ENCODE measurements around the gene MORF4L1.

Gene MORF4L1

DNA sequence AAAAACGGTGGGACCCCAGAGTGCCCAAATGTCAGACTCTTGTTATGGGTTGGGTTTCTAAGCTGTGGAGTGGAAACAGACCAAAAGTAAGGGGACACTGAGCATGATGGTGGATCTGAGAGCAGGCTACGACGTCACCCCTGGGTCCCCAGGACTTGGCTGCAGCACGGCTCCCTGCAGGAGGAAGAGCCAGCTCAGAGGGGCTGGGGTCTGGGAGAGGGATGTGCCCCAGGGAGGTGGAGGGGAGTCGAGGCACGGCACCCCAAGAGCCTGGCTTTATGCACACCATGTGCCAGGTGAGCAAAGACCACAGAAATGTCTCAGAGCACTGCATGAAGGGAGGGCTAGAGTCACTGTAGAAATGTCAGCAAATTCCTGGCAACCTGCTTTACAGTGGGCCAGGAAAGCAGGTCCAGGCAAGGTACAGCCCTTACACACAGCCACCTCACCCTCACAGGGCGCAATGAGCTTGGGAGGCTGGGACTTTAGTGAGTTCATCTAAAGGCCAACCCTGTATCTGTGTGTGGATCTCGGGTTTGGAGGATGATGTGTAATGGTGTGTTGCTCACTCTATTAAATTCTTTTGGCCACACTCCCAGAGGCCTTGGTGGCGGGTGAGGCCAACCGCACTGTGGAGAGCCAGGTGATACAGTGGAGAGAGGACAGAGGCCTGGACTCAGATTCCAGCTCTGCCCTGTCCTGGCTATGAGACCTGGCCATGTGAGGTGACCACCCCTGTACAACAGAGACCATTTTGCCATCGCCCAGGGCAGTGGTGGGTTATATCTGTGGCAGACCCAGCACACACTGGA, 58.1 kb downstream of the MORF4L1 start:
- no peaks in the 10 kb centered on the region for H3K27me3 Mint-ChIP-seq (ENCODE audit: low read depth)
- no peak overlapping the region for H3K4me3 Mint-ChIP-seq
- peak overlapping the region; percentile 31 for H3K27ac Mint-ChIP-seq
- no peak for DNase-seq (ENCODE audit: low spot score)
- H3K36me3 Mint-ChIP-seq (ENCODE audit: low read depth) = peaks cover 26% of the 10 kb centered on the region
- no peaks in the 10 kb centered on the region for H3K9me3 Mint-ChIP-seq
- no peaks in the 10 kb centered on the region for H3K4me1 Mint-ChIP-seq (ENCODE audit: low read depth)

DNA sequence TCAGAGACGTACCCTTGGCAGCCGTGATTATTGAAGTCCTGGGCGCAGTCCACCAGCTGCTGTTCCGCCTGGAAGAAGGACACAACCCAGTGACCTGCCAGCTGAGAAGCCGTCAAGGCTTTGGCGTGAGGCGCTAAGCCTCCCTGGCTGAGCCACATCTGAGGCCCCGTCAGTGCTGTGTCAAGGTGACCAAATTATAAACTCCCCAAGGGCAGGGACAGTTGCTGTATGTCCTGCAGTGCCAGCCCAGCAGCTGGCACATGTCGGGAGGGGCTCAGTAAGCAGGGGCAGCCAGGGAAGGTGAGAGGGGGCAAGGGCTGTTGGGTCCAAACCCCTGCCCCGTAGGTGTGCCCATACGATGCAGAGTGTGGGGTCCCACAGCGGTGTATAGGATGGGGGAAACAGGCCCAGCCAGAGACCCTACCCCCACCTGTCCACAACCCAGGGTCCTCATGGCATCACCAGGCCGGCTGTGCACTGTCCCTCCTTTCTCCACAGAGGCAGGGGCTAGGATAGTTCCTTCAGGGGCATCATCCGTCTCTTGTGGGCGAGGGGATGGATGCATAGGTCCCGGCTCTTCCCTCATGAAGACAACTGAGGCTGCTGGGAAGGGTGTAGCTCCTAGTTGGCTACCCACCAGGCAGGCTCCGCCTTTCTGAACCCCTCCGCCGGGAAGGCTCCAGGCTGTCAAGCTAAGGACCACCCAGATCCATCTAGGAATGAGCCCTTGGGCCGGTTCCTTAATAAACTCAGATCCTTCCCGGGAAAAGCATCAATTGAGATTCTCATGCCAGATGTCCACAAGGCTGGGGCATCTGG, 59.0 kb downstream of the MORF4L1 start:
- no peak for DNase-seq (ENCODE audit: low spot score)
- no peaks in the 10 kb centered on the region for H3K4me1 Mint-ChIP-seq (ENCODE audit: low read depth)
- H3K36me3 Mint-ChIP-seq (ENCODE audit: low read depth) = peaks cover 27% of the 10 kb centered on the region
- H3K4me3 Mint-ChIP-seq = no peak overlapping the region
- H3K9me3 Mint-ChIP-seq = no peaks in the 10 kb centered on the region
- no peaks in the 10 kb centered on the region for H3K27me3 Mint-ChIP-seq (ENCODE audit: low read depth)
- no peak overlapping the region for H3K27ac Mint-ChIP-seq

DNA sequence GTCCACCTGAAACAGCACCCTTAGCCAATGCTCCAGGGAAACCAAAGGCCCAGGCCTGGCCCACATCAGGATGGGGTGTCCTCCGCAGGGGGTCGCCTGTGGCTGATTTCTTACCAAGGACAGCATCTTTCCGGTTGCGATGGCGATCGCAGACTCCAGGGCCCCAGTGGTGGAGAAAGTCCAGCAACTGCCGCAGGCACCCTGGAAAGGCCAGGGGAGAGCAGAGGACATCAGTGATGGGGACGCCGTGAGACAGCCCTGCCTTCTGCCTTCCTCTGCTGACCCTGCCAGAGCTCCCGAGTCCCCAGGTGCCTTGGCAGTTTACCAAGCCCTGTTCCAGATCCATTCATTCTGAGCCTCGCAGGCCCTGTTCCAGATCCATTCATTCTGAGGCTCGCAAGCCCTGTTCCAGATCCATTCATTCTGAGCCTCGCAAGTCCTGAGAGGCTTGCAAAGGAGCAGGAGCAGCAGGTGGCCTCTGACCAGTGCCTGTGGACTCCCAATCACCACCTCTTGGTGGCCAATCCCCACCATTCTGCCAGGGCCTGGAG, 59.6 kb downstream of the MORF4L1 start:
- peaks cover 5% of the 10 kb centered on the region for H3K4me1 Mint-ChIP-seq (ENCODE audit: low read depth)
- H3K36me3 Mint-ChIP-seq (ENCODE audit: low read depth) = peaks cover 23% of the 10 kb centered on the region
- H3K4me3 Mint-ChIP-seq = no peak overlapping the region
- DNase-seq (ENCODE audit: low spot score) = no peak
- H3K27ac Mint-ChIP-seq = no peak overlapping the region
- no peaks in the 10 kb centered on the region for H3K27me3 Mint-ChIP-seq (ENCODE audit: low read depth)
- no peaks in the 10 kb centered on the region for H3K9me3 Mint-ChIP-seq

DNA sequence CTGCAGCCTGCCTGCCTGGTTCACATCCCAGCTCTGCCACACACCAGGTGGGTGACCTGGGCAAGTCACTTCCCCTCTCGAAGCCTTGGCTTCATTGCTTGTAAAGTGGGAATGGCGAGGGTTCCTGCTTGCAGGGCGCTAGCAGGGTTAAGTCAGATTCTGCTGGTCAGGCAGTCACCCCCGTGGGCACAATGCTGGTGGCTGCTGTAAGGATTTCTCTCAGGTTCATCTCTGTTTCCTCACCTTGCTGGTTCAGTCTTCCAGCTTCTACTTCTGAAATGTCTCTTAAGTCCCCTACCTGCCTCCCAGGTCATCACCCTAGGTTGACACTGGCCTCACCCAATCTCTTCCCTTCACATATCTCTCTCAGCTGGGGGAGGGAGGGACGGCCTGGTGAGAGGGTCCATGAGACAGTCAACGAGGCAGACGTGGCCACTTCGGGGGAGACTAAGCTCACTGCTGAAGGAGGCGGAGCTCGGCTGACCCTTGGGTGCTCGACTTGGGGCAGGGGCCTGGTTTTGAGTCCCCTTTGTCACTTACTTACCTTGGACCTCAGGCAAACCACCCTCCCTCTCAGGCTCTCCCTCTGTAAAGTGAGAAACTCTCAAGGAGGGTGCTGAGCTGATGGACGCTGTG, 60.6 kb downstream of the MORF4L1 start:
- H3K27me3 Mint-ChIP-seq (ENCODE audit: low read depth) = no peaks in the 10 kb centered on the region
- H3K9me3 Mint-ChIP-seq = no peaks in the 10 kb centered on the region
- DNase-seq (ENCODE audit: low spot score) = no peak
- H3K4me3 Mint-ChIP-seq = no peak overlapping the region
- H3K36me3 Mint-ChIP-seq (ENCODE audit: low read depth) = peaks cover 21% of the 10 kb centered on the region
- no peak overlapping the region for H3K27ac Mint-ChIP-seq
- peaks cover 11% of the 10 kb centered on the region for H3K4me1 Mint-ChIP-seq (ENCODE audit: low read depth)

DNA sequence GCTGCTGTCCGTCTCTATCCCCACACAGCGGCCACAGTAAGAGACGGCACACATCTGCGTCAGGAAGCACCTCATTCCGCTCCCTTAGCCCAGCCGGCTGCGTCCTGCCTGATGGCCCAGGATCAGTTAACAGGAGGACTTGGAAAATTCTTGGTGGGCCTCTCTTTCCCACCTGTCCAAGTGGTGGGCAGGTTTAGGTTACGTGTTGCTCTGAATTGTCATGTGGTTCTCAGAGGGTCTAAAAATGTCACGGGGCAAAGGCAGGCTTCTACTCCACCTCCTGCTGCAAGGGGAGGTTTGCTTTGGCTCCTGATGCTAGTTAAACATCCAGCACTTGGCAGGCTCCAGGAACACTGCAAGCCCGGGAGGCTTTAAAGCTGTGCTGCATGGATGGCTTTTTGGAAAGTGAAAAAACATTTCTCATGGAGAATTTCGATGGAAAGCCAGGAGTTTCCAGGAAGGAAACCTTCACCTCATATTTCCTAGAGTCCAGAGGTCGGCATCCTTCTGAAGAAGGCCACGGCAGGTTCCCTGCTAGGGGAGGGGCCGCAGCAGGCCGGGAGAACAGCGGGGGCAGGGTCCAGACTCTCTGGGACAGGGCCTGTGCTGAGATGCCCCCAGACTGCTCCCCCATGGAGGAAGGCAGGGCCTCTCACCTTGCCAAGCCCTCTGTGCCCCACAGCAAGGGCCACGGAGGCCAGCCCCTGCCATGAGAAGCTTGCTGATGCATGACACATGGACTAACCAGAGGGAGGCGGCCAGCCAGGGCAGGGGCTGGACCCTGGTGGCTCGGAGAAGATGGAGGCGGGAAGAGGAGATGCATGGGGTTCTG, 61.3 kb downstream of the MORF4L1 start:
- Mint-ChIP-seq H3K4me1 (ENCODE audit: low read depth) (peaks cover 18% of the 10 kb centered on the region), H3K9me3 (no peaks in the 10 kb centered on the region), H3K27me3 (ENCODE audit: low read depth) (no peaks in the 10 kb centered on the region), H3K36me3 (ENCODE audit: low read depth) (peaks cover 29% of the 10 kb centered on the region), H3K4me3 (no peak overlapping the region), H3K27ac (peak overlapping the region; percentile 15)
- no peak for DNase-seq (ENCODE audit: low spot score)

DNA sequence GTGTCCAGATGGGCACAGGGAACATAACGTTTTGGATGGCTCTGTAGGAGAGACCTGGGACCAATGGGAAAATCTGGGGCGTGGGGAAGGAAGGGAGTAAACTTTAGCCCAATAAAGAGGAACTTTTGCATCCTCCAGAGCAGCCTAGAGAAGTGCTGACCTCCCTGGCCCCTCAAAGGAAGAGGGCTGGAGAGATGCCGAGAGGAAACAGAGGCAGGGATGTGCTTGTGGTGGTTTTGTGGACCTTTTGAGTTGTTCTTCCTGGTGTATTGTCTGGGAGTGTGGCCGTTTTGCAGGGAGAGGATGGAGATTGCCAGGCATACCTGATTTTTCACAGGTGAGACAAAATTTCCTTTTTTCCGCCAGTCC, 61.9 kb downstream of the MORF4L1 start:
- Mint-ChIP-seq H3K4me1 (ENCODE audit: low read depth) (peaks cover 22% of the 10 kb centered on the region), H3K36me3 (ENCODE audit: low read depth) (peaks cover 32% of the 10 kb centered on the region), H3K4me3 (no peak overlapping the region), H3K27ac (peak overlapping the region; percentile 15), H3K9me3 (no peaks in the 10 kb centered on the region), H3K27me3 (ENCODE audit: low read depth) (no peaks in the 10 kb centered on the region)
- no peak for DNase-seq (ENCODE audit: low spot score)

DNA sequence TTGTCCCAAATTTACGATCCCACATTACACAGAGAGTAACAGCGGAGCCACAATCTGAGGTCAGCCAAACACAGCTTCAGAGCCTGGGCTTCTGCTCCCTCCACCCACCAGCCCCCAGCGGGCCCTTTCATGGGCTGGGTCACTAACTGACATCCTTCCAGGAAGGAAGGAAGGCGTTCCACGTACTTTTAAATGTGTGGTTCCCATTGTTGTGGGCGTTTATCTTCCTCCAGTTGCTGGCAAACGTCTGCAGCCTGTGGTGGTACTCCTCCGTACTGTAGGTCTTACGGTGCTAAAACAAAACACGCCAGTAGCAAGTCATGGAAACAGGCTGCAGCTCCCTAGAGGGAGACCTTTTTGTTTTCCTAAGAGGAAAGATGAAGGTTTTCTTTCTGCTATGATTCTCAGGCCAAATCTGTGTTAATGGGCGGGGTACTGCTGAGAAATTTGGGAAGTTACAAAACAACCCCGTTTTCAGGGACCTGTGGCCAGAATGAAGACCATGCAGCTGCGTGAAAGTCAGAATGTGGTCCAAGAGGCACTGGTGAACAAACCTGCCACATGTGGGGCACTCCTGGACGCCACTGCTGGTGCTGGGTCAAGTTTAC, 64.5 kb downstream of the MORF4L1 start:
- Mint-ChIP-seq H3K36me3 (ENCODE audit: low read depth) (peaks cover 34% of the 10 kb centered on the region), H3K27ac (peak overlapping the region; percentile 76), H3K9me3 (no peaks in the 10 kb centered on the region), H3K27me3 (ENCODE audit: low read depth) (no peaks in the 10 kb centered on the region), H3K4me3 (peak overlapping the region; percentile 73), H3K4me1 (ENCODE audit: low read depth) (peaks cover 25% of the 10 kb centered on the region)
- peak; percentile 49 for DNase-seq (ENCODE audit: low spot score)

DNA sequence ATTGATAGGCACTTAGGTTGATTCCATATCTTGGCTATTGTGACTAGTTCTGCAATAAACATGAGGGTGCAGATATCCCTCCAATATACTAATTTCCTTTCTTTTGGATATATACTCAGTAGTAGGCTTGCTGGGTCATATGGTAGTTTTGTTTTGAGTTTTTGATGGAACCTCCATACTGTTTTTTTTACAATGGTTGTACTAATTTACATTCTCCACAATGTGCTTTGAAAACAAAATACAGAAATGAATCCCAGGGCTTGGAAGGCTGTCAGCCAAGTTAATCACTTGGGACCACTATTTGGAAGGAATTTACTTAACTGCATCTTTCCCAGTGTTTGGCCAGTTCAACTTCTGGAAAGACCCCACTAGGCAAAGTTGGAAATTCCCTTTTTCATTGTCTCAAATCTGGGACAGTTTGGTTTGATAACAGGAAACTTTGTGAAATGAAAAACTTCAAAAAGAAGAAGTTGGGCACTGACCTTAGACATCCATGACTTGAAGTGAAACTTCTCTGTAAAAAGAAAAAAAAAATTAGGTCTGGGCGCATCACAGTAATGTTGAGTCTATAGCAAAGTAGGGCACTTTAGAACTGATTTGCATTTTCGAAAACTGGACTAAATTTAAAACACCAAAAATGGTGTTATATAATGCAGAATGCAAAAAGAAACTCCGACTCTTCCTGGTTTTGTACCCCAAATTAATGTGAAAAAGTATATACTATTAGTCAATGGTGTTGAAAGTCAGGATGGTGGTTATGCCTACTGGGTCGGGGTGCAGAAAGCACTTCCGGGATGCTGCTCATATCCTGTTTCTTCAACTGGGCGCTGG, 66.2 kb downstream of the MORF4L1 start:
- no peak for DNase-seq (ENCODE audit: low spot score)
- Mint-ChIP-seq H3K36me3 (ENCODE audit: low read depth) (peaks cover 37% of the 10 kb centered on the region), H3K4me3 (peak overlapping the region; percentile 56), H3K4me1 (ENCODE audit: low read depth) (peaks cover 28% of the 10 kb centered on the region), H3K27ac (peak overlapping the region; percentile 79), H3K27me3 (ENCODE audit: low read depth) (peaks cover 3% of the 10 kb centered on the region), H3K9me3 (no peaks in the 10 kb centered on the region)

DNA sequence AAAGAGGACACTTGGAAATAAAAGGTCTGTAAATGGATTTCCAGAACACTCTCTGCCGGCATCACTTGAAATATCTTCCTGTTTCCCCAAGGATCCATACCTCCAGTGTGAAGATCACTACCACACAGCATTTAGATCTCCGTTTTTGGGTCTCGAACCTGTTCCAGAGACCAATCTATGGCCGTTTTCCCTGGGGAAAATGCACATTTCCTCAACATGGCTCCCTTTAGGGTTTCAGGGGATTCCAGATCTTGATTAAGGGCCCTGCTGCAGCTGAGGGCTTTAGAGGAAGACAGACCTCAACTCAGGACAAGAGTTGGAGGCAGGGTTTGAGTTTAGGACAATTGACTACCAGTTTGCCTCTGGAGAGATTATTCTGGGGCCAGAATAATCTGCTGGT, 70.1 kb downstream of the MORF4L1 start:
- Mint-ChIP-seq H3K27ac (no peak overlapping the region), H3K4me1 (ENCODE audit: low read depth) (peaks cover 24% of the 10 kb centered on the region), H3K4me3 (no peak overlapping the region), H3K27me3 (ENCODE audit: low read depth) (peaks cover 21% of the 10 kb centered on the region), H3K9me3 (no peaks in the 10 kb centered on the region), H3K36me3 (ENCODE audit: low read depth) (peaks cover 22% of the 10 kb centered on the region)
- DNase-seq (ENCODE audit: low spot score) = no peak

DNA sequence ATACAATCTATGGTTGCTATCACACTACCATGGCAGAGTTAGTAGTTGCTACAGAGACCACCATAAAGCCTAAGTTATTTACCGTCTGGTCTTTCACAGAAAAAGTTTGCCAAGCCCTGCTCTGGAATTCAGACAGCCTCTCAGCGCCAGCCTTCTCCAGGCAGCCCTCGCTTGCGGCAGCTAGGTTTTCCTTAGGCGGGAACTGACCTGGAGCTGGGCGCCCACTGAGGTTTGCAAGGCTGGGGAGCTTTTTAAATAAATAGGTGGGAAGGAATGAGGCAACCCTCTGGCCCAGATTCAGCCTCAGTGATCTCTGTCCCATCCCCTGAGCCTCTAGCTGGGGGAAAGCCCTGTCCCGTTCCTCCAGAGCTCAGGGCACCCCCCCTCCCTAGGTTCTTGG, 71.0 kb downstream of the MORF4L1 start:
- DNase-seq (ENCODE audit: low spot score) = no peak
- H3K27me3 Mint-ChIP-seq (ENCODE audit: low read depth) = peaks cover 25% of the 10 kb centered on the region
- no peaks in the 10 kb centered on the region for H3K9me3 Mint-ChIP-seq
- H3K36me3 Mint-ChIP-seq (ENCODE audit: low read depth) = peaks cover 17% of the 10 kb centered on the region
- H3K27ac Mint-ChIP-seq = no peak overlapping the region
- peak overlapping the region; percentile 84 for H3K4me3 Mint-ChIP-seq
- H3K4me1 Mint-ChIP-seq (ENCODE audit: low read depth) = peaks cover 16% of the 10 kb centered on the region

DNA sequence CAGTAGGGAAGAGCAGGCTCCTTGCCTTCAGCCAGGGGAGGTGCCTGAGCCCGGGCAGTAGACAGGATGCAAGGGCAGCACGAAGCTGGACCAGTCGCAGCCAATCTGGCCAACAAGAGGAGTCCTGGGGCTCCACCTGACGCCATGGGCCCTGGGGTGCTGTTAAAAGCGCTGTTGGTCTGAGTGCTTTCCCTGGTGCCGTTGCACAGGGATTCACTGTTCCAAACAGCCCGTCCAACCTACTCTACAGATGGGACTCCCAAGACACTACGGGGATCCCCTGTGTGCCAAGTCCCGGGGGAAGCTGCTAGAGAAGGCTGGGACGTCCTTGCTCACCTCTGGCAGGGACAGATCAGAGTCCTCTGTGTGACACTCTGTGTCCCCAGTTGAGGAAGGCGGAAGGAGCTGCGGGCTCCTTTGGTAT, 71.5 kb downstream of the MORF4L1 start:
- Mint-ChIP-seq H3K4me3 (peak overlapping the region; percentile 84), H3K27ac (no peak overlapping the region), H3K36me3 (ENCODE audit: low read depth) (peaks cover 12% of the 10 kb centered on the region), H3K27me3 (ENCODE audit: low read depth) (peaks cover 25% of the 10 kb centered on the region), H3K4me1 (ENCODE audit: low read depth) (peaks cover 11% of the 10 kb centered on the region), H3K9me3 (no peaks in the 10 kb centered on the region)
- DNase-seq (ENCODE audit: low spot score) = no peak

DNA sequence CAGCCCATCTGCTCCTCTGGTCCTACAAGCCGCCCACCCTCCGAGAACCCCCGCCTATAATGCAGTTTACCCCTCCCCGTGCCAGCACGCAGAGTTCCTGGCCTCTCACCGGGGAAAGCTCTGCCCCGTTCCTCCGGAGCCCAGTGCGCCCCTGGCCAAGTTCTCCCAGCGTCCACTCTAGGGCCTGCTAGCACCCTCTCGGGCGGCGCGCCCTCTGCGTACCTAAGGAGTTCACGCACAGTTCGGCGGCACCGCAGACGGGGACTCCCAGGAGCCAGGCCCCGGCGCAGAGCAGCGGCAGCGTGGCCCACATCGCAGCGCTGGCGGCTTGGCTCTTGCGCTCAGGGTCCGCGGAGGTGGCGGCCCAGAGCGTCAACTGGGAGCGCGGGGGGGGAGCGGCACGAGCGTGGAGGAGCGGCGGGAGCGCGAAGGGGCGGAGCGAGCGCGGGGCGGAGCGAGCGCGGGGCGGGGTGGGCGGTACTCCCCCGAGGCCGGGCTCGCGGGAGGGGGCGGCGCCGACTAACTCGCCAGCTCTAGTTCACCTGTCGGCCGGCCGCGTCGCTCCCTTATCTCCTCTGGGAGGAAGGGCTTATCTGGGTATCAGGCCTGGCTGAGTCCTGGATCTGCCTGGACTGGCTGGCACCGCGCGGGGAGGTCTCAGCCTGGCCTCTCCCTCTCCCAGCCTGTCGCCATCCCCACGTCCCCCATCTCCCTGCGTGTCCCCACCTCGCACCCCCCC, 72.1 kb downstream of the MORF4L1 start, which contains the start of gene CTSH:
CTSH (minus strand) TSS at position 378 of the 739 bp plus-strand sequence; CDS start at position 313, 65 bp downstream.
- Mint-ChIP-seq H3K36me3 (ENCODE audit: low read depth) (peaks cover 9% of the 10 kb centered on the region), H3K4me3 (peak within 1 kb of the TSS; percentile 84), H3K4me1 (ENCODE audit: low read depth) (peaks cover 8% of the 10 kb centered on the region), H3K9me3 (no peaks in the 10 kb centered on the region), H3K27me3 (ENCODE audit: low read depth) (peaks cover 25% of the 10 kb centered on the region), H3K27ac (no peak within 1 kb of the TSS)
- peak; percentile 57 for DNase-seq (ENCODE audit: low spot score)
